Prostate gland (tissue), 2 donors: Measurements from ENCODE around the gene SAGE1. TPM values are rescaled to one million over a fixed set of nuclear protein-coding genes. Genes with fewer than 3 reads are reported as not detected.

Experiments
- DNase-seq: peaks from one replicate; pipeline ENCODE4 v3.0.0-alpha.2; 2019; ENCODE audit warnings: low spot score
- H3K27ac ChIP-seq, 2 donors: fragments of 200-600 bp; sonication (generic); 2 replicates each; pipeline ENCODE4 v1.5.1; 2017 to 2019
- H3K27me3 ChIP-seq: fragments of 200-600 bp; sonication (generic); replicated peaks from 2 replicates; pipeline ENCODE4 v1.5.1; 2019; ENCODE audit not compliant: insufficient read depth
- H3K36me3 ChIP-seq, 2 donors: fragments of 200-600 bp; sonication (generic); 1 replicate in 1 of 2; 2 replicates in 1 of 2; pipeline versions ENCODE4 v1.5.1 to v1.8.1; 2017 to 2019
- H3K4me1 ChIP-seq: fragments of 200-600 bp; sonication (generic); replicated peaks from 2 replicates; pipeline ENCODE4 v1.5.1; 2019
- H3K4me3 ChIP-seq, 2 donors: fragments of 200-600 bp; sonication (generic); 2 replicates each; pipeline ENCODE4 v1.5.1; 2017 to 2019
- H3K9me3 ChIP-seq: fragments of 200-600 bp; sonication (generic); 2 replicates; pipeline ENCODE4 v1.5.1; 2017
- POLR2A ChIP-seq: fragments of 450-650 bp; IDR thresholded peaks from one replicate; pipeline ENCODE4 v1.6.1; 2016; ENCODE audit warnings: antibody characterized with exemption, mild to moderate bottlenecking
- POLR2AphosphoS5 ChIP-seq: sonication (generic); formaldehyde crosslinking; IDR thresholded peaks from one replicate; pipeline ENCODE4 v1.6.1; 2017; ENCODE audit warnings: antibody characterized with exemption
- WGBS: methylation state at CpG from one replicate; pipeline ENCODE4 v1.1.5; 2018; 5-methylcytosine and 5-hydroxymethylcytosine counted together
- intact Hi-C: fragments of 100-400 bp; cut with DNase I; formaldehyde crosslinking; loops from one replicate; pipeline ENCODE4 v1.14.2; 2022
- total RNA-seq, 2 donors: library from RNA; depleted of rRNA; stranded (reverse); fragments of >200 nt; gene quantifications; one replicate each; pipeline ENCODE4 v1.1.0, GENCODE V29; 2016
- TF ChIP-seq, protein P1 (sequence below), 4 experiments: fragments of 200-600 bp in 2 of 4; fragments of 450-650 bp in 2 of 4; sonication (generic) in 2 of 4; IDR thresholded peaks; 1 replicate in 3 of 4; 2 replicates in 1 of 4; pipeline ENCODE4 v1.5.1; 2016 to 2019; ENCODE audit warnings: antibody characterized with exemption in 4 of 4, mild to moderate bottlenecking in 2 of 4, moderate library complexity in 2 of 4

SAGE1 gene
- total RNA-seq, 2 donors from 2014 or later, result 1.8 TPM; not detected in 1

DNA sequence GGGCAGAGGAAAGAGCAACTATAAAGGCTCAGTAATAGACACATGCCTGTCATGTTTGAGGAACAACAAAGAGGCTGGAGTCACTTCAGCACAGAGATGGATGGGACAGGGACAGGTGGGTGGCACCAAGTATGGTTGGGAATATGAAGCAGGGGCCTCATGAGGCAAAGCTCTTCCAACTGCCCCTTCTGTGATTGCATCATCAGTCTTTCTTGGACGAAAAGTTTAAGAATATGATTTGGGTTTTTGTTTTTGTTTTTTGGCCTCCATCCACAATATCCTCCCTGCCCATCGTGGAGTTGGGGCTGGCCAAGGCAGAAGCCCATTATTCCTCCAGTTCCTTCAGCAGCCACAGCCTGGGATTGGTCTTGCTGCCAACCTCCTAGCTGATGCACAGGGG is 34.4 kb downstream of the SAGE1 start:
- H3K27ac ChIP-seq, result no peak overlapping the region
- H3K4me1 ChIP-seq, result no peaks in the 10 kb centered on the region
- intact Hi-C loops, result no loop called here
- no peak for TF ChIP-seq POLR2A
- no peak for TF ChIP-seq POLR2AphosphoS5
- TF ChIP-seq, protein P1, sequence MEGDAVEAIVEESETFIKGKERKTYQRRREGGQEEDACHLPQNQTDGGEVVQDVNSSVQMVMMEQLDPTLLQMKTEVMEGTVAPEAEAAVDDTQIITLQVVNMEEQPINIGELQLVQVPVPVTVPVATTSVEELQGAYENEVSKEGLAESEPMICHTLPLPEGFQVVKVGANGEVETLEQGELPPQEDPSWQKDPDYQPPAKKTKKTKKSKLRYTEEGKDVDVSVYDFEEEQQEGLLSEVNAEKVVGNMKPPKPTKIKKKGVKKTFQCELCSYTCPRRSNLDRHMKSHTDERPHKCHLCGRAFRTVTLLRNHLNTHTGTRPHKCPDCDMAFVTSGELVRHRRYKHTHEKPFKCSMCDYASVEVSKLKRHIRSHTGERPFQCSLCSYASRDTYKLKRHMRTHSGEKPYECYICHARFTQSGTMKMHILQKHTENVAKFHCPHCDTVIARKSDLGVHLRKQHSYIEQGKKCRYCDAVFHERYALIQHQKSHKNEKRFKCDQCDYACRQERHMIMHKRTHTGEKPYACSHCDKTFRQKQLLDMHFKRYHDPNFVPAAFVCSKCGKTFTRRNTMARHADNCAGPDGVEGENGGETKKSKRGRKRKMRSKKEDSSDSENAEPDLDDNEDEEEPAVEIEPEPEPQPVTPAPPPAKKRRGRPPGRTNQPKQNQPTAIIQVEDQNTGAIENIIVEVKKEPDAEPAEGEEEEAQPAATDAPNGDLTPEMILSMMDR (IDR thresholded peaks at IDR 0.05), result no peak
- H3K36me3 ChIP-seq, result no peaks in the 10 kb centered on the region
- no peak for DNase-seq
- H3K4me3 ChIP-seq, result no peak overlapping the region
- WGBS, result 65% methylated on average over 2 of the region's 2 CpGs
- no peaks in the 10 kb centered on the region for H3K27me3 ChIP-seq
- no peaks in the 10 kb centered on the region for H3K9me3 ChIP-seq

DNA sequence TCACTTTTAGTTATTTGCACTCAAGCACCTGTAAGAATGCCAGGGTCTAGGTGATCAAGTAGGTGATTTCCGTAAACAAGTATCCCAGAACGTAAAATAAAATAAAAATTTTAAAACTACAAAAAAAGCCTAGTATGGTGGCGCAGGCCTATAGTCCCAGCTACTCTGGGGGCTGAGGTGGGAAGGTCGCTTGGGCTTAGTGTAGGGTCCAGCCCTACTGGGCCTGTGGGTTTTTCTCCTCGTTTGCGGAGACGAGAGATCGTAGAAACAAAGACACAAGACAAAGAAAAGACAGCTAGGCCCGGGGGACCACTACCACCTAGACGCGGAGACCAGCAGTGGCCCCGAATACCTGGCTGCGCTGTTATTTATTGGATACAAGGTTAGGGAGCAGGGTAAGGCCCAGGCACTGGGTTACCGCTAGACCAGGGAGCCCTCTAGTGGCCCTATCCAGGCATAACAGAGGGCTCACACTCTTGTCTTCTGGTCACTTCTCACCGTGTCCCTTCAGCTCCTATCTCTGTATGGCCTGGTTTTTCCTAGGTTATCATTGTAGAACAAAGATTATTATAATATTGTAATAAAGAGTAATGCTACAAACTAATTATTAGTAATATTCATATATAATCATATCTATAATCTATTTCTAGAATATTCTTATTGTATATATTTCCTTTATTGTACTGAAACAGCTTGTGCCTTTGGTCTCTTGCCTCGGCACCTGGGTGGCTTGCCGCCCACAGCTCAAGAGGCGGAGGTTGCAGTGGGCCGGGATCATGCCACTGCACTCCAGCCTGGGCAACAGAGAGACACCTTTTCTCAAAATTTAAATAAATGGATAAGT is 38.4 kb downstream of the SAGE1 start:
- WGBS, result 46% methylated on average over 17 of the region's 19 CpGs
- H3K4me3 ChIP-seq, result no peak overlapping the region
- no peaks in the 10 kb centered on the region for H3K27me3 ChIP-seq
- H3K36me3 ChIP-seq, result no peaks in the 10 kb centered on the region
- no peaks in the 10 kb centered on the region for H3K9me3 ChIP-seq
- no peak for TF ChIP-seq POLR2AphosphoS5
- TF ChIP-seq, protein P1 (IDR thresholded peaks at IDR 0.05), result peak in 2 of 4 experiments; percentile 37 to 42
- peak; percentile 10 for DNase-seq
- no peaks in the 10 kb centered on the region for H3K4me1 ChIP-seq
- H3K27ac ChIP-seq, result no peak overlapping the region
- intact Hi-C loops, result no loop called here

DNA sequence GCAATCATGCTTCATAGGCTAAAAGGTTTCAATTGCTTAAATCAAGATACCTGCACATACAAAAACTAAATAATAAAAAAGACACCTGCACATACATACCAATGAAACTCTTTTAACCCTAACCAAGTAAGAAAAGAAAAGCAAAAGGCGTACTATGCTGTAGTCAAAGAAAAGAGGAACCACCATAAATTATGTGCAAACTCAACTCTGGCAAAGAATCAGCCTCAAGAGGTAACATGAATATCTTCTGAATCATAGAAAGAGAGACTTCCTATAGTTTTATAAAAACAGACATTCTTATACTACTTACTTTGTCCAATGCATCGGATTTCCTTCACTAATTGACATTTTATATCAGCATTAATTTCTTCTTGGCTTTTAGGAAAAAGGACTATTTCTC is 51.0 kb downstream of the SAGE1 start:
- 89% methylated on average over 2 of the region's 2 CpGs for WGBS
- no peaks in the 10 kb centered on the region for H3K27me3 ChIP-seq
- H3K4me3 ChIP-seq, result no peak overlapping the region
- DNase-seq, result no peak
- no peak overlapping the region for H3K27ac ChIP-seq
- intact Hi-C loops, result no loop called here
- TF ChIP-seq, protein P1 (IDR thresholded peaks at IDR 0.05), result no peak
- TF ChIP-seq POLR2A, result no peak
- TF ChIP-seq POLR2AphosphoS5, result no peak
- H3K36me3 ChIP-seq, result no peaks in the 10 kb centered on the region
- no peaks in the 10 kb centered on the region for H3K9me3 ChIP-seq
- no peaks in the 10 kb centered on the region for H3K4me1 ChIP-seq

DNA sequence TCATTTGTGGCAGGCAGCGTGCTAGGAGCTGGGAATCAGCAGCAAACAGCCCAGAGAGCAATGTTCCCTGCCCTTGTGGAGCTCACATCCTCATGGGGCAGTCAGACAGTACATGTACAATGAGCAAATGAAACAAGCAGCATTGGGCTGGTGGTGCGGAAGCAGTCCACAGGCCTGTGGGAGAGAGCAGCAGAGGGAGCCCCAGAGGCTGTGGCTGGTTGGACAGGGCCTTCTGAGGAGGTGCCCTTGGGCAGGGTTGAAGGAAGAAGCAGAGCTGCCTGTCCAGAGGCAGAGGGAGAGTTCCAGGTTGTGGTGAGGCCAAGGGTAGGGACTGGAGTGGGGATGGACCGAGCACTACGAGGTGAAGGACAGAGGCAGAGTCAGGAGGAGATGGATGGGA is 57.8 kb downstream of the SAGE1 start:
- Histone ChIP-seq H3K9me3 (no peaks in the 10 kb centered on the region), H3K27me3 (no peaks in the 10 kb centered on the region), H3K36me3 (no peaks in the 10 kb centered on the region), H3K4me1 (no peaks in the 10 kb centered on the region), H3K27ac (no peak overlapping the region), H3K4me3 (no peak overlapping the region)
- TF ChIP-seq, protein P1 (IDR thresholded peaks at IDR 0.05), result no peak
- TF ChIP-seq POLR2A, result no peak
- intact Hi-C loops, result no loop called here
- 86% methylated on average over 4 of the region's 4 CpGs for WGBS
- no peak for DNase-seq

Other genes starting within 250 kb of the SAGE1 start
- 1 to 10 TPM in 1 of 2 donors, not detected in 1; 1.0 TPM for gene CT45A1, start 180.1 kb upstream of the SAGE1 start, total RNA-seq
- 10 to 100 TPM in 1 of 2 donors, not detected in 1; 12.0 TPM for gene CT45A3, start 125.5 kb upstream of the SAGE1 start, total RNA-seq
- 1 to 10 TPM in 1 of 2 donors, not detected in 1; 1.0 TPM for gene CT45A5, start 108.2 kb upstream of the SAGE1 start, total RNA-seq
- gene CT45A6, start 90.9 kb upstream of the SAGE1 start, total RNA-seq, result not detected
- gene CT45A2, start 73.7 kb upstream of the SAGE1 start, total RNA-seq, result not detected
- gene CT45A7, start 56.4 kb upstream of the SAGE1 start, total RNA-seq, result not detected
- gene CT45A8, start 39.2 kb upstream of the SAGE1 start, total RNA-seq, result not detected
- not detected for gene CT45A9, start 21.9 kb upstream of the SAGE1 start, total RNA-seq
- gene CT45A10, start 272 bp upstream of the SAGE1 start, total RNA-seq, result 10 to 100 TPM in 1 of 2 donors, not detected in 1; 13.8 TPM
- 10 to 100 TPM; 13.7 to 18.3 TPM for gene MMGT1, start 80.3 kb downstream of the SAGE1 start, total RNA-seq
- 10 to 100 TPM in 1 of 2 donors, 1 to 10 TPM in 1; 7.4 to 14.5 TPM for gene SLC9A6, start 91.7 kb downstream of the SAGE1 start, total RNA-seq